ENCODE measurements around the gene CCR9.

The CCR9 gene

DNA sequence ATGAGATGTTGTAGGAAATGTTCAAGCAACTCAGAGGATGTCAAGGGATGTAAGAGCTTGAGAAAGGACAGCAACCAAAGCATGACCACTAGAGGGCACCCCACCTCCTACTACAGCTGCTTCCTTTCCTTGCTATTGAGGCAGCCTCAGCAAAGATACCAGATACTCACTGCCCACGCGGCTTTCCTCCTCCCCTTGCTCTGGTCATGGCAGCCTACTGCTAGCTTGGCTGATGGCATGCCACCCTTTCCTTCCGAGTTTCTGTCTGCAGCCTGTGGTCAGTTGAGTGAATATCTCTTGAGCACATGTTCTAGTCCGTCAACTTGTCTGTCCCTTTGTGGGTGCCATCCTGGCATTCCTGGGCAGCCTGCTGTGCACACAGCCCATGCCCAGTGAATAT, 52.5 kb downstream of the CCR9 start:
- peak; percentile 85 for DNase-seq

DNA sequence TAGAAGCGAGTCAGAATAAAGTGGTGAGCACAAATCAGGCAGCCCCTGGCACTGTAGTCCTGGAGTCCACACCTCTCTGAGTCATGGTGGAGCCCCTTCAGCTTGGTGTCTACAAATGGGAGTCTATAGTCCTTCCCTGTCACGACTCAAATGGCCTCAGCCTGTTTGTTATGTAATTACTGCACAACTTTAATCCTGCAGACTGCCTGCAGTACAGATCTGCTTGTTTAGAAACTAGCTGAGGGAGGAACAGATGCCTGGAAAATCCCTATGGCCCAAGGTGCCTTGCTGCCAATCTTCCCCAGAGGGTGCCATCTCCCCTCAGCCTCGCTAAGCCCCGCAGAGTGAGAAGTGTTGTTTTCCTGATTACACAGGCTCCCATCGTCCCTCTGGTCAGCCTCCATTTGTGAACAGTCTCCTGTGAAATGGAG, 53.0 kb downstream of the CCR9 start:
- no peak for DNase-seq

DNA sequence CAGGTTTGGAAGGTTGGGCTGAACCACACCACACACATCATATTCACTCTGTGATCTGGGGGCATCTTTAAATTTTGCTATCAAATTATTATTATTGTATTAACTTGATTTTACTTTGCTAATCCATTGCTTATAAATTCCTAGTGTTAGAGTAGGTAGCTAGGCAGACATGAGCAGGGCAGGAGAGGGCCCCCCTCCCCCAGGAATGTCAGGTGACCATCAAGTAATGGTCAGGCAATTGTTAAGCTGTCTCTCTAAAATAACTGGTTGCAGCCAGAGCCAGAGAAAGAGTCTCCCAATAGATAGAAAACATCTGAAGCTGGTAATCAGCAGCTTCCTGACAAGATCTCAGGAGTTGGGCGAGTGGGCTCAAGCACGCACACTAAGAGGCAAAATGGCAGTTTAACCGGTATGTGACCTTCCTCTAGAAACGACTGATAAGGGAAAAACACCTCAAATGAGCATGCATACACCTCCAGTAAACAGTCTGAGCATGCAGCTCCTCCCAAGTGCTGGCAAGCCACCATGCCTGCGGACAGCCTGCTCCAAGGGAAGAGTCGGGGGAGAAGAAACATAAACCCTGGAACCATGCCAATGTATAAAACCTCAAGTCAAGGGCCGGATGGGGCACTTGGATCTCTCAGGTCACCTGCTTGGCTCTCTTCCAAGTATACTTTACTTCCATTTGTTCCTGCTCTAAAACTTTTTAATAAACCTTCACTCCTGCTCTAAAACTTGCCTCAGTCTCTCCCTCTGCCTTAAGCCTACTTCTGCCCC, 53.8 kb downstream of the CCR9 start:
- peak; percentile 30 for DNase-seq

DNA sequence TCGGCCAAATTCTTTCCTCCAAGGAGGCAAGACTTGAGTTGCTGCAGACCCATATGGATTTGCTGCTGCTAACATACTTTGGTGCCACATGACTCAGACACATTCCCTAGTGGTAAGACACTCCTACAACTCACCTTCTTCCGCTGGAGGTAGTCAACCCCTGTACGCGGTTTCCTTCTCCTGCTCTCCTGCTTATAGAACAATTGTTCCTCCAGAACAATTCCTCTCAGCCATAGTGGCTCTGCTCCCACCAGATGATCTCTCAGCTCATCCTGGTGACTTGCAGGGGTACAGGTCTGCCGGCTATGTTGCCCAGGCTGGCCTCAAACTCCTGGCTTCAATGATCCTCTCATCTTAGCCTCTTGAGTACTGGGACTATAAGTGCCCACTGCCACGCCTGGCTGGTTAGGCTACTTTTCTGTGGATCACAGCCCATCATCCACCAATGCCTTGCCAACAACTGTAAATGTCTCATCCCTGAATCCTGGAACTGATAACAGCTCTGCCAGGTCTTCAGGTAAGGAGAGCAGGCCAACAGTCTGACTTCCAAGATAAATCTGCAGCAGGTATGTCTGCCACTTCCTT, 54.5 kb downstream of the CCR9 start:
- DNase-seq: no peak

DNA sequence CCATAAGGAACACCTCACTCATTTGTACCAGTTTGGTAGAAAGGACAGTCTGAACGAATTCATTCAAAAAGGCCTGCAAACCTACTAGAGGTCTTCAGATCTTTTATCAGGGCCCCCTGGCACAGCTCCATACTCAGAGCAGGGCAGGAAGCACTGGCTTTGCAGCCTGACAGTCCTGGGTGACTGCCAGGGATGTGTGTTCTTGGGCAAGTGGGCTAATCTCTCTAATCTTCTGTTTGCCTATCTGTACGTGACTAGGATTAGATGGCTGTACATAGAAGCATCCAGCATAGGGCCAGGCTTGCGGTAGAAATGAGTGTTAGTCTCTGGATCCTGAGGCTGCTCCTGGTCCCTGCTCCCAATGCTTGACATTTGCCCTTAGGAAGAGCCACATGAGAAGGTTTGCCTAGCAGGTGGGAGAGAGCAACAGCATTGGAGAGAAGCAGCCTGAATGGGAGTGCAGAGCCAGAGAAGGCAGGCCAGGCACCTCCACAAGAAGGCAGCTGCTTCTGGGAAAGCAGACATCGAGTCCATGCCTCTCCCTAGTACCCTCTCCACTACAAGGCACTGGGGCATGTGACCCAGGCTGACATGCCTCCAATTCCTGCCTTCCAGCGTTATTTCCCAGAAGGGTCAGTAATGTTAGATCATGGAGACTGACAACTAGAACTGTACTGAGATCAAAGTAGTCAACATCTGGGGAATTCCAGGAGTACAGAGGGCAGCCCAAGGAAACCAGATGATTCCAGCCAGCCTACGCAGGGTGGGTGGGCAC, 55.9 kb downstream of the CCR9 start:
- no peak for DNase-seq

DNA sequence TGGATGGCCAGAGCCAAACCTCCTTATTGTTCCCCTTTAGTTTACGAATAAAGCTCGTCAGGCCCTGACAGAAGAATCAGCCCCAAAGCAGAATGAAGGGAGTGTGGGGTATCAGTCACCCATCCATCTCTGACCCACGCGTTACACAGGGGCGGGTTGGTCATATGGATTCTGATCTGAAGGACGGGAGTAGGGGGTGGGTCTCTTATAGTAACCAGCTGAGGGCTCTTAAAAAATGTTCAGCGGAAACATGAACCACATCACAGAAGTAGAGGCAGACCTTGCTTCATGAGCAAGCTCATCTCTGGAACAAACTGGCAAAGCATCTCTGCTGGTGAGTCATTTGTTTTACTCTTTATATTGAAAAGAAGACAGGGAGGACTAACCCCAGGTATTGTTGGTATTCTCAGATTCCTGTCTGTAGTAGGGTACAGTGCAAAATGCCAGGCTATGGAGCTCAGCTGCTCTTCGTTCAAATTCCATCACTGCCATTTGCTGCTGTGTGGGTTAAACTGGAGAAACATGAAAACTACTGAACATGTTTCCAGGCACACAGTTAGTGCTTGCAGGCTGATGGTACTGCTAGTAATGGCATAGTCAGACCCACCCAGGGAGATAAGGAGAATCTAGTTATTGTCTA, 57.0 kb downstream of the CCR9 start, which contains the start of gene CXCR6:
CXCR6 (plus strand) TSS at position 258 of the 640 bp plus-strand sequence. CDS start 3,018 bp downstream, outside the sequence.
- no peak for DNase-seq

DNA sequence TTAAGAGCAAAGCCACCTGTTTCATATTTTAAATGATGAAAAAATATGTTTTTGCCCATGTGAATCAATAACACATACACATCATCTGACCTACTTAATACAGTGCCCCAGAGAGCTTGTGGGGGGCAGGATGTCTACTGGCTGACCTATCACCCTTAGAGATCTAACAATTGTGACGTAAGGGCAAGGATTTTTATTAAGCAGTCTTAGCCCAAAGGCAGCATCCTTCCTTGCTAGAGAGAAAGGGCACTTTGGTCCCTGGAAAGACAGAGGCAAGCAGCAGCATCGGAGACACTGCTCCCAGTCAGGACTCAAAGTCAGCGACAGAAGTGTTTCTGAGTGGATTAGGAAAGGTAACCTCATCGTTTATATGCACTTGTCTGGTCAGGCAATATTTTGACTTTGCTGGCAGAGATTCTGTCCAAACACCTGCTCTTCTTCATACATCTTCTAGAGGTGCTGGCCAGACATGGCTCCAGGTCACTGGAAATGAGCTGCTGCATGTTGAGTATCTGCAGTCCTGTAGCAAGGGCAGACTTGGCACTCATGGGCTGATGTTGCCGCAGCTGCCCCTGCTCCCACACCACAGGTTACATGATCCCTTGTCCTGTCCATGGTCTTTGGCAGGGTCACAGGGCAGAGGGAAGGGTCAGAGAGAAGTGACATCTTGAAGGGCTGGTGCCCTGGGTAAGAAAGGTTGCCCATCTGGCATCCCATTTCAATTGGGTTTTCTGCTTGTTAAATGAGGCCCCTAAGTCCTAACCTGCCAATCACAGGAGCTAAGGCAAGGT, 58.7 kb downstream of the CCR9 start:
- no peak for DNase-seq

DNA sequence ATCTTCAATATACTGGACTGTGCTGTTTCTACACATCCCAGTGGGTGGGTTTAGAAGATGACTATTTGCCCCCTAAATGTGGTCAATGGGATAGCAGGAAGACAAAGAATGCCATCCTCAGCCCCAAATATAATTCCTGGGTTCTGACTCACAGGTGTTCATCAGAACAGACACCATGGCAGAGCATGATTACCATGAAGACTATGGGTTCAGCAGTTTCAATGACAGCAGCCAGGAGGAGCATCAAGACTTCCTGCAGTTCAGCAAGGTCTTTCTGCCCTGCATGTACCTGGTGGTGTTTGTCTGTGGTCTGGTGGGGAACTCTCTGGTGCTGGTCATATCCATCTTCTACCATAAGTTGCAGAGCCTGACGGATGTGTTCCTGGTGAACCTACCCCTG, 60.0 kb downstream of the CCR9 start:
- no peak for DNase-seq

DNA sequence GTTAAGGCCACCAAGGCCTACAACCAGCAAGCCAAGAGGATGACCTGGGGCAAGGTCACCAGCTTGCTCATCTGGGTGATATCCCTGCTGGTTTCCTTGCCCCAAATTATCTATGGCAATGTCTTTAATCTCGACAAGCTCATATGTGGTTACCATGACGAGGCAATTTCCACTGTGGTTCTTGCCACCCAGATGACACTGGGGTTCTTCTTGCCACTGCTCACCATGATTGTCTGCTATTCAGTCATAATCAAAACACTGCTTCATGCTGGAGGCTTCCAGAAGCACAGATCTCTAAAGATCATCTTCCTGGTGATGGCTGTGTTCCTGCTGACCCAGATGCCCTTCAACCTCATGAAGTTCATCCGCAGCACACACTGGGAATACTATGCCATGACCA, 60.5 kb downstream of the CCR9 start:
- DNase-seq: no peak

DNA sequence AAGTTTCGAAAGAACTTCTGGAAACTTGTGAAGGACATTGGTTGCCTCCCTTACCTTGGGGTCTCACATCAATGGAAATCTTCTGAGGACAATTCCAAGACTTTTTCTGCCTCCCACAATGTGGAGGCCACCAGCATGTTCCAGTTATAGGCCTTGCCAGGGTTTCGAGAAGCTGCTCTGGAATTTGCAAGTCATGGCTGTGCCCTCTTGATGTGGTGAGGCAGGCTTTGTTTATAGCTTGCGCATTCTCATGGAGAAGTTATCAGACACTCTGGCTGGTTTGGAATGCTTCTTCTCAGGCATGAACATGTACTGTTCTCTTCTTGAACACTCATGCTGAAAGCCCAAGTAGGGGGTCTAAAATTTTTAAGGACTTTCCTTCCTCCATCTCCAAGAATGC, 61.0 kb downstream of the CCR9 start:
- no peak for DNase-seq

DNA sequence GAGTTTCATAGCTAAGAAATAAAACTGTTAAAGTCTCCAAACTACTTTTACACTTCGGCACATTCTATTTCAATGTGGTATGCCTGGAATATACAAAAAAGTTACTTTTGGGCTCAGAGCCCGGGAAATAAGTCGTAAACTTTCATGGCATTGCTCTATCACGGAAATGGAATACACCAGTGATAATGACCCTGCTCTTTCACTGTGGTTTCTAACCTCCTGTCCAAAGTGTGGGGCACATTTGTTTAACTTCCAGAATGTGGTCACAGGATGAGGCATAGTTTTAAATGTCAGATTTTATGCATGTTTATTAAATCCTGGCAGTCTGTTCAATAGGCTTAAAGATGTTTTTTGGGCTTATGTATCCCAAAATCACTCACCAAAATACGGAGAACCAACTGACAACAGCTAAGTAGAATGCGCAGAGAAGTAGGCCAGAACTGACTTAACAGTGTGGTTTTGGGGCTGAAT, 62.0 kb downstream of the CCR9 start:
- no peak for DNase-seq

DNA sequence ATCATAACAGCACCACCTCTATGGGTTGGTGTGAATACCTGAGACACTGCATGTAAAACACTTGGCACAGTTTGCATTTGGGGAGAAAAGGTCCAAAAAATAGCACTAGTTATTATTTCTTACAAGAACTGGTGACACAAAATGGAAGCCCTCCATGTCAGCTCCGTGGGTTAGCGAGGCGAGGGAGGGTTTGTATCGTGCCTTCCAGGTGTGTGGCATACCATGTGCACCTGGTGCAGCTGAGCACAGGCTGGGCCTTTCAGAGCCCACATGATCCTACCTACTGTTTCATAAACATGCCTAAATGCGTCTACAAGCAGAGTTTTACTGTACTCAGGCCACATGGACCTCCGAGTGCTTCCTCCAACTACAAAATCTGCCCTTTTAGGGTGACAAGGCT, 62.5 kb downstream of the CCR9 start:
- no peak for DNase-seq

DNA sequence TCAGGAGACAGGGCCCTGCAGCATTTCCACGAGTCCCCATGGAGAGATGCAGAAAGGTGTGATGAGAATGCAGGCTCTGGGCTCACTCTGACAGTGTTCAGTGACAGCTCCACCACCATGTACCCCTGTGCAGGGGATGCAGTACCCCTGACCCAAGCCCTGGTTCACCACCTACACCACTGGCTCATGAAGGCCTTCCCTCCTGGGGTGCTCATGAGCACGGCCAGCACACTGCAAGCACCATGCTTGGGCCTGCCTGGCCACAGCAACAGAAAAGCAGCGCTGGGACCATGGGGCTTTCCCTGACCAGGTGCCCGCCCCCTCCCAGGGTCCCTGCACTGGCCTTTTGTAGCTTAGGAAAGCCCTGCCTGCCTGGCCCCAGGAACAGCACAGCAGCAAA, 63.1 kb downstream of the CCR9 start:
- no peak for DNase-seq

DNA sequence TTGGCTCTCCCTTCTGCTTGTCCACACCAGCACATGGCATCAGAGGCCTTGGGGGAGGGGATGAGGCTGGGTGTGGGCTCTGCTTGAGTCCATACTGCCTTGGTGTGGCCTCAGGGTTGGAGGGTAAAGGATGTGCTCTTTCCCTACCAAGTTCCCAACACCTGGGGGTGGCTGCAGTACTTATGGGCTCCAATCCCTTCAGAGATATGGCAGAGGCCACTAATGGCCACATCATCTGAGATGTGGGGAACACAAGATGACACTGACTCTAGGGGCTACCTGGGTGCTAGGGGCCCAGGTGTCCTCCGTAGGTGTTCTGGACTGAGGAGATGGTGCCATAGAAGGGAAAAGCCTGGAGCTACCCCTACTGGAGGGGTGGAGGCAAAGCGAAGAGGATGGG, 63.8 kb downstream of the CCR9 start:
- no peak for DNase-seq

DNA sequence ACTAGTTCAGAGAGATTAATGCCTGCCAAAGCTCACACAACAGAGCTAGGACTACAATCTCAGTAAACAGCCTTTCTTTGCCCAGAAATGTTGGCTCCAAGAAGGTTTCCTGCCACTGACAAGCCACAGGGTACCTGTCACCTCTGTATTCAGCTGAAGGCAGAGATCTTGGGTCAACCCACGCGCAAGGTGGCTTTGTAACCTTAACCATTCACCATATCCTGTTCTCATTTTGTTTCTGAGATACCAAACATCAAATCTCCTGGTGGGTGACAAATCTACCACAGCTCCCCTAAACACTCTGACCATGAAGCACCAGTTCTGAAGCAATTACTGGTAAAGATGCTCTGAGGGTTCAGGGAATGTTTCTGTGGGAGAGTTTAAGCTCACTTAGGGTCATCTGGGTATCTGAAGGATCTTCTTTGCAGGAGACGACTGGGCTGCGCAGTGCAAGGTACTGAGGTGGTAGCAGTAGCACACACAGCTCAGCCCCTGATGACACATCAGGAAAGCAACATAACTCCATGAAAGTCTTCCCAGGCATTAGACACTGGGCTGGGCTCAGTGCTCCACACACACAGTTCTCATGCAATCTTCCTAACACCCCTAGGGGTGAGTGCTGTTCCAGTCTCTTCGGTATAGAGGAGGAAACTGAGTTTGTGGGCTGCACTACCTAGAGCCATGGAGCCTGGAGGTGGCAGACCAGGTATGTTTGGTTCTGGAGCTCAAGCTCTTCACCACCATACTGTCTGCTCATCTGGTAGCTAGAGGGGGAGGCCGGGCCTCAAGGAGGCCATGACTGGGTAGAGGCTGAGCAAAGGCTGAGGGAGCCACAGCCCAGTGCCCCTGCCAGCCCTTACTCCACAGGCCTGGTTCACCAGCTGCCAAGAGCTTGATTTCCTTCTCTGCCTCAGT, 64.6 kb downstream of the CCR9 start:
- no peak for DNase-seq

DNA sequence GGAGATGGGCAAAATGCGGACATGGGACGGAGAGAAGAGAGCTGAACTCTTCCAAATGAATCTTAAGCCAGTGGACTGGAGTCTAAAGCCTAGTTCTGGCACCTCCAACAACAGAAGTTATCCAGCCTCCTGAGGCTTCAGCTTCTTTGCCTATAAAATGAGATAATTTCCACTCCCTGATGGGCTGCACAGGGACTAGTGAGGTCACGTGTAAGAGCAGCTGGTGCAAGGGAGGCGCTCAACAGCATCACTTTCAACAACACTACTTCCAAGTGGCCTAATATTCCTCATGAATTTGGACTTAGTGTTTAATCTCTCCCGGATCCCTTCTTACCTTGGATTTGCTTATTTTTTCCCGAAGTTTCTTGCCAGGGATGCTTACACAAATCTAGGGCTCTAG, 65.6 kb downstream of the CCR9 start:
- no peak for DNase-seq

DNA sequence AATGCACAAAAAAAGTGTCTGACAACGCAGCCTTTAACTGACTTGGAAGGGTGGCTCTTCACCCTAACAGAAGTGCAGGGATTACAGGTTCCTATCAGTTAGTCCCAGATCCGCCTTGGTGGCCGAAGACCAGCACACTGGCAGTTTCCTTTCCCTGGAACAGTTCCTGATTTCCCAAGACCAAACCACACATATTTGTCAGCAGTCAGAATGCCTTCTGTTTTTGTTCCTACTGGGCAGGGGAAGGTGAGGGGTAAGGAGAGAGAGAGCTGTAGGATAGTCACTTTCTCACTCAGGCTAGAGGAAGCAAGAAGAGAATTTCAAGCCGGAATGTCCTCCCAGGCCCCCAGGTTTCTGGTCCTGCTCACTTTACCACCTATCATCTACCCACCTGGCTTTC, 66.1 kb downstream of the CCR9 start:
- DNase-seq: no peak

Measured in NCI-H510A treated with DMSO at 0.1 percent for 48 hours (cell line).